SU-DHL-6 (cell line): Measurements from ENCODE around the gene UPK3A.

Source experiments
- H2AFZ ChIP-seq: fragments of 200-600 bp; sonication (generic); 2 replicates; pipeline ENCODE4 v1.6.1; 2014; ENCODE audit warnings: low read depth, mild to moderate bottlenecking, moderate library complexity, mixed read lengths, antibody characterized with exemption, low read length; ENCODE audit not compliant: severe bottlenecking
- H3F3A ChIP-seq: fragments of 200-600 bp; shearing (Covaris generic); 2 replicates; pipeline ENCODE4 v1.6.0; 2016; ENCODE audit warnings: antibody characterized with exemption, mild to moderate bottlenecking; ENCODE audit not compliant: insufficient read depth
- H3K27ac ChIP-seq: fragments of 200-600 bp; sonication (generic); 2 replicates; pipeline ENCODE4 v1.5.1; 2016; ENCODE audit warnings: low read depth, mild to moderate bottlenecking, low read length, moderate library complexity, mixed read lengths
- H3K27me3 ChIP-seq: fragments of 200-600 bp; sonication (generic), shearing (Covaris generic); 2 replicates; pipeline ENCODE4 v1.6.0; 2014; ENCODE audit warnings: mild to moderate bottlenecking, low read length
- H3K36me3 ChIP-seq: fragments of 200-600 bp; sonication (generic); 2 replicates; pipeline ENCODE4 v1.6.1; 2014; ENCODE audit warnings: mild to moderate bottlenecking, low read length, mixed read lengths
- H3K4me2 ChIP-seq: fragments of 300-600, 200-600 bp; shearing (Covaris generic), sonication (generic); 2 replicates; pipeline ENCODE4 v1.6.0; 2014; ENCODE audit warnings: low read length, low read depth, mild to moderate bottlenecking; ENCODE audit not compliant: poor library complexity, severe bottlenecking
- H3K4me3 ChIP-seq: fragments of 200-600 bp; sonication (generic); 2 replicates; pipeline ENCODE4 v1.5.1; 2014; ENCODE audit warnings: antibody characterized with exemption, low read length, mild to moderate bottlenecking, mixed read lengths; ENCODE audit not compliant: insufficient read depth, poor library complexity, severe bottlenecking
- H3K79me2 ChIP-seq: fragments of 200-600 bp; sonication (generic); 2 replicates; pipeline ENCODE4 v1.6.1; 2014; ENCODE audit warnings: mild to moderate bottlenecking, low read length, moderate library complexity; ENCODE audit not compliant: insufficient read depth
- H3K9ac ChIP-seq: fragments of 200-600 bp; sonication (generic); 2 replicates; pipeline ENCODE4 v1.7.0; 2014; ENCODE audit warnings: mild to moderate bottlenecking, low read length
- H3K9me2 ChIP-seq: fragments of 200-600 bp; sonication (generic); replicated peaks from 2 replicates; pipeline ENCODE4 v1.6.1; 2014; ENCODE audit warnings: low read length; ENCODE audit not compliant: insufficient read depth
- H3K9me3 ChIP-seq: fragments of 200-600 bp; sonication (generic); 2 replicates; pipeline ENCODE4 v1.6.1; 2014; ENCODE audit warnings: low read length, mixed read lengths; ENCODE audit not compliant: insufficient read depth
- H4K20me1 ChIP-seq: fragments of 200-600 bp; sonication (generic); 2 replicates; pipeline ENCODE4 v1.6.1; 2014; ENCODE audit warnings: low read depth, mild to moderate bottlenecking, antibody characterized with exemption, low read length, moderate library complexity, mixed read lengths
- CTCF ChIP-seq: fragments of 200-600 bp; sonication (generic); IDR thresholded peaks from one replicate; pipeline ENCODE4 v1.5.1; 2017; ENCODE audit warnings: antibody characterized with exemption, mild to moderate bottlenecking, low read length, moderate library complexity; ENCODE audit not compliant: insufficient read depth, poor library complexity, severe bottlenecking
- EZH2phosphoT487 ChIP-seq: fragments of 200-600 bp; sonication (generic), shearing (Covaris generic); conservative IDR thresholded peaks from 2 replicates; pipeline ENCODE4 v1.6.1; 2018; ENCODE audit warnings: mild to moderate bottlenecking, antibody characterized with exemption, low read length, moderate library complexity, mixed read lengths

The UPK3A gene

GRCh38 chr22:45237065-45237990 lies 47.4 kb upstream of the UPK3A start:
- Histone ChIP-seq H3K4me3 (no peak overlapping the region), H3K9me3 (no peaks in the 10 kb centered on the region), H4K20me1 (no peaks in the 10 kb centered on the region), H3F3A (0 out of 2 replicates have a peak, but pooled peaks cover 4% of the 10 kb centered on the region), H3K27me3 (no peaks in the 10 kb centered on the region), H3K9me2 (no peaks in the 10 kb centered on the region), H3K36me3 (no peaks in the 10 kb centered on the region), H3K4me2 (no peak overlapping the region), H3K9ac (no peak overlapping the region), H3K79me2 (no peaks in the 10 kb centered on the region), H2AFZ (no peak overlapping the region), H3K27ac (no peak overlapping the region)
- TF ChIP-seq CTCF (no peak), EZH2phosphoT487 (no peak)

- no peak overlapping the region for H3K9ac ChIP-seq
- TF ChIP-seq EZH2phosphoT487 (no peak), CTCF (no peak)
- no peaks in the 10 kb centered on the region for H3K36me3 ChIP-seq
- no peaks in the 10 kb centered on the region for H3K9me3 ChIP-seq
- H3F3A ChIP-seq = 0 out of 2 replicates have a peak, but pooled peaks cover 4% of the 10 kb centered on the region
- no peak overlapping the region for H3K4me3 ChIP-seq
- no peaks in the 10 kb centered on the region for H3K9me2 ChIP-seq
- no peaks in the 10 kb centered on the region for H3K79me2 ChIP-seq
- H3K4me2 ChIP-seq = no peak overlapping the region
- H3K27me3 ChIP-seq = no peaks in the 10 kb centered on the region
- H3K27ac ChIP-seq = no peak overlapping the region
- H2AFZ ChIP-seq = no peak overlapping the region
- no peaks in the 10 kb centered on the region for H4K20me1 ChIP-seq
Measured at GRCh38 chr22:45238076-45238956, 46.4 kb upstream of the UPK3A start.

- Histone ChIP-seq H3K27ac (no peak overlapping the region), H2AFZ (no peak overlapping the region), H3K36me3 (no peaks in the 10 kb centered on the region), H3F3A (0 out of 2 replicates have a peak, but pooled peaks cover 4% of the 10 kb centered on the region), H3K9me3 (no peaks in the 10 kb centered on the region), H3K9ac (no peak overlapping the region), H3K9me2 (no peaks in the 10 kb centered on the region), H3K79me2 (no peaks in the 10 kb centered on the region), H3K27me3 (no peaks in the 10 kb centered on the region), H3K4me2 (no peak overlapping the region), H4K20me1 (no peaks in the 10 kb centered on the region), H3K4me3 (no peak overlapping the region)
- TF ChIP-seq EZH2phosphoT487 = no peak
- TF ChIP-seq CTCF = no peak
Measured at GRCh38 chr22:45238957-45239680, 45.6 kb upstream of the UPK3A start.
